Measurements from ENCODE around the gene PELI3.

The PELI3 gene

GRCh38 chr11:66450560-66450959, 16.1 kb upstream of the PELI3 start:
- no peak overlapping the region for H3K4me3 ChIP-seq (replicated peaks in 1 of 2; ENCODE audit: low read depth in 2 of 2, low read length in 2 of 2)
- DNase-seq (ENCODE audit: low read depth in 2 of 2) = no peak
- no peak for TF ChIP-seq CTCF (IDR thresholded peaks at IDR 0.05; ENCODE audit: low read depth, low read length)

GRCh38 chr11:66451663-66452062, 15.0 kb upstream of the PELI3 start:
- no peak overlapping the region for H3K4me3 ChIP-seq (replicated peaks in 1 of 2; ENCODE audit: low read depth in 2 of 2, low read length in 2 of 2)
- no peak for DNase-seq (ENCODE audit: low read depth in 2 of 2)
- no peak for TF ChIP-seq CTCF (IDR thresholded peaks at IDR 0.05; ENCODE audit: low read depth, low read length)

- DNase-seq (ENCODE audit: low read depth in 2 of 2) = no peak
- no peak for TF ChIP-seq CTCF (IDR thresholded peaks at IDR 0.05; ENCODE audit: low read depth, low read length)
- no peak overlapping the region for H3K4me3 ChIP-seq (replicated peaks in 1 of 2; ENCODE audit: low read depth in 2 of 2, low read length in 2 of 2)
These were observed 12.5 kb upstream of the PELI3 start for GRCh38 chr11:66454247-66454646.

- no peak for DNase-seq (ENCODE audit: low read depth in 2 of 2)
- no peak overlapping the region for H3K4me3 ChIP-seq (replicated peaks in 1 of 2; ENCODE audit: low read depth in 2 of 2, low read length in 2 of 2)
- TF ChIP-seq CTCF (IDR thresholded peaks at IDR 0.05; ENCODE audit: low read depth, low read length) = no peak
These were observed 11.9 kb upstream of the PELI3 start for GRCh38 chr11:66454828-66455227.

- H3K4me3 ChIP-seq (replicated peaks in 1 of 2; ENCODE audit: low read depth in 2 of 2, low read length in 2 of 2) = no peak overlapping the region
- no peak for TF ChIP-seq CTCF (IDR thresholded peaks at IDR 0.05; ENCODE audit: low read depth, low read length)
- DNase-seq (ENCODE audit: low read depth in 2 of 2) = no peak
These were observed 8.9 kb upstream of the PELI3 start for GRCh38 chr11:66457826-66458225.

- H3K4me3 ChIP-seq (replicated peaks in 1 of 2; ENCODE audit: low read depth in 2 of 2, low read length in 2 of 2) = no peak overlapping the region
- TF ChIP-seq CTCF (IDR thresholded peaks at IDR 0.05; ENCODE audit: low read depth, low read length) = no peak
- no peak for DNase-seq (ENCODE audit: low read depth in 2 of 2)
These were observed 7.4 kb upstream of the PELI3 start for GRCh38 chr11:66459138-66459778.

GRCh38 chr11:66462010-66462409, 4.7 kb upstream of the PELI3 start:
- DNase-seq (ENCODE audit: low read depth in 2 of 2) = no peak
- TF ChIP-seq CTCF (IDR thresholded peaks at IDR 0.05; ENCODE audit: low read depth, low read length) = no peak
- no peak overlapping the region for H3K4me3 ChIP-seq (replicated peaks in 1 of 2; ENCODE audit: low read depth in 2 of 2, low read length in 2 of 2)

Measured in cardiac fibroblast (primary cell).